Measurements from ENCODE around the gene DLGAP1.

Gene DLGAP1

DNA sequence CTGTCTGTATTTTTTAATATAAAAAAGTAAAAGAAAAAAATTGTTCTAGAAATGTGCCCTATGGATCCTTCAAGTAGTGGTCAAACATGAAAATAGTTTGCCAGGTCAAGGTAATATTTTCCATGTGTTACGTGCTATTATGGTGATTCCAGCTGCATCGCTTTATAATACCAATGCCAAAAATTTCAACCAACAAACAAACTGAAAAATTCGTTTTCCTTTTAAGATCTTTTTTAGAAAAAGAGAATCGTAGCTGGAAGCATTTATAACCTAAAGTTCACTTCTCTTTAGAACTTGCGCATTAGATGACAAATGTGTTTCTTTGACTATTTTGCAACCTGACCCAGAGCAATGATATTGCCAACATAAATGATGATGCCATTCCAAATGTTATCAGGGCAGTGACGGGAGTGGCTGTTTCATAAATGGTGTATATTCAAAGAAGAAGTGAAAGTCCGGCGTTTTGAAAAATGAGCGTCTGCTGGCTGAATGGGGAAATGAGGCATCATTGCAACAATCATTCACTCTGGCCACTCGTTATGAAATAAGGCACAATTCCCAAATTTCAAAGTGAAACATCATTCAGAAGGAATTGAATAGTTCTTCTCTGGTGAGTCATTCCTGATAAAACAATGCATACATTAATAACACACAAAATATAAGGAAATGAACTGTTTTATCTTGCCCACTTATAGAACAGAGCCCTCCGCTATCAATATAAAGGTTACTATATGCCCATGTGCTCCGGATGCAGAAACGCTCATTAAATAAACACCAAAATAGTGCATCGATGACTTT, 707.7 kb downstream of the DLGAP1 start:
- DNase-seq, result peak; percentile 92

DNA sequence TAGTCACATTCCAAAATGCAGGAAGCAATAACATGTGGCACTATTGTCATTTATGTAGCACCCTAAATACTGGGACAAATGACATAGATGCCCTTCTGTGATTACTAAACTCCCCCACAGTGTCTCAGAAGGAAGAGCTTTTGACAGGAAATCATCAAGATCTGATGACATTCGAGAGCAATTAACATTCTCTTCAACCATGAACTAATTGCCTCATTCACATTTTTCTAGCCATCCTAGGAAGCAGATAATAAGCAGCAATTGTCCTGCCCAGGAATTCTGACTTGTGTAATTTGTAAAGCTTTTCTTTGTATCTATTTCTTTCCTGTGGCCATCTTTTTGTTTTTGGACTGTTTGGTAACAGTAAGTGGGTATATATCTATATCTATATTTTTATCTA, 712.6 kb downstream of the DLGAP1 start:
- no peak for DNase-seq

DNA sequence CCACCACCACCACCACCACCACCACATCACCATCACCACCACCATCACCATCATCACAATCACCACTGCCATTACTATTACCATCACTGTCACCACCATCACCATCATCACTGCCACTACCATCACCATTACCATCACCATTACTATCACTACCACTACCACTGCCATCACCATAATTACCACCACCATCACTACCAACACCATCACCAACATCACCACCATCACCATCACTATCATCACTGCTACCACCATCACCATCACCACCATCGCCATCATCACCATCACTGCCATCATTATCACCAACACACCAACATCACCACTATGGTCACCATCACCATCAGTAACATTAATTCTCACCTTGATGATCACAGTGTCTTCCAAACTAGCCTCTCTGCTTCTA, 713.8 kb downstream of the DLGAP1 start:
- DNase-seq, result no peak

GRCh38 chr18:3728704-3729437, 726.2 kb downstream of the DLGAP1 start:
- no peak for DNase-seq

GRCh38 chr18:3727274-3727673, 727.8 kb downstream of the DLGAP1 start:
- DNase-seq, result no peak

- DNase-seq, result no peak
Measured at GRCh38 chr18:3726238-3726951, 728.7 kb downstream of the DLGAP1 start.

DNA sequence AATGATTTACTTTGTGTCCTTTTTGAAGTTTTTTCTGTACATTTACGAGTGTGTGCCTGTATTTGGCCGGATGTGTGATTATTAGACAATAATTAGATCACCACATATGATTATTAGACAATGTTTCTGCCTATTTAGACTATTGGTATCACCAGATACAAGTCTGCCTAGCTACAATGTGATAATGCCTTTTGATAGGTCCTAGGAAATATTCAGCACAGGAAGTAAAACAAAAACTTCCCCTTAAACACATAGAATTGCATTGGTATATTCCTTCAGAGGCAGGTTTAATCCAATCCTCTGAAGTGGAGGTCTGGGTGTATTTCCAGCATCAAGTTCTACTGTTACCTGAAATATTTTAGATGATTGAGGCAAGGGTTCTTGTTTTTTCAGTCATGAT, 730.0 kb downstream of the DLGAP1 start:
- no peak for DNase-seq

GRCh38 chr18:3723554-3723953, 731.6 kb downstream of the DLGAP1 start:
- DNase-seq, result no peak

DNA sequence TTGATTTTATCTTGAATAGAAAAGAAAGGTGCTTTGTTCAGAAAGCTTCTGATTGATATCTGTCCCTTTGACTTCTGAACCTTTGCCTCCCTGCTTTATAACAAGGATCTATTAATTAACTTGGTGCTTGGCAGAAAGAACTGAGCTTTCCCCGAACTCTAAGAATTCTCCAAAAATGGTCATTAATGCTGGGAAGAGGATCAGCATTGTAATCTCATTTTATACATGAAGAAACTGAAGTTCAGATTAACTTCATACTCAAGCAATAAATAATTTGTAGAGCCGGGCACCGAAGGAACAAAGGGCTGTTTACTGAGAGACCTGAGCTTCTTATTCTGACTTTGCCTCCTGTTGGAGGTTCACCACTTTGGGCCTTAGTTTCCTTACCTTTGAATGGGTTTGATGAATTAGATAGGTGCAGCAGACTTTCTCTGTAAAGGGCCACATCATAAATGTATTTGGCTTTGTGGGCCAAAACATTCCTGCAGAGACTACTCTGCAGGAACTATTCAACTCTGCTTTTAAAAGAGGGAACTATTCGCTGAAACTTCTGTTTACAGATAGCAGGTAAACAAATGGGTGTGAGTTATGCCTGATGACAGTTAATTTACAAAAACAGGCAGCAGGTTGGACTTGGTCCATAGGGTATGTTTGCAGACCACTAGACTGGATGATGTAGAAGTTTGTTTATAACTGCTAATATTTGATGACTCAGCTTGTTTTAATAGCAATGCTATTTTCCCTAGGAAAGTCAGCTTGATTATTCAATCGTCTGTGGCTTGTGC, 732.3 kb downstream of the DLGAP1 start:
- DNase-seq, result no peak

DNA sequence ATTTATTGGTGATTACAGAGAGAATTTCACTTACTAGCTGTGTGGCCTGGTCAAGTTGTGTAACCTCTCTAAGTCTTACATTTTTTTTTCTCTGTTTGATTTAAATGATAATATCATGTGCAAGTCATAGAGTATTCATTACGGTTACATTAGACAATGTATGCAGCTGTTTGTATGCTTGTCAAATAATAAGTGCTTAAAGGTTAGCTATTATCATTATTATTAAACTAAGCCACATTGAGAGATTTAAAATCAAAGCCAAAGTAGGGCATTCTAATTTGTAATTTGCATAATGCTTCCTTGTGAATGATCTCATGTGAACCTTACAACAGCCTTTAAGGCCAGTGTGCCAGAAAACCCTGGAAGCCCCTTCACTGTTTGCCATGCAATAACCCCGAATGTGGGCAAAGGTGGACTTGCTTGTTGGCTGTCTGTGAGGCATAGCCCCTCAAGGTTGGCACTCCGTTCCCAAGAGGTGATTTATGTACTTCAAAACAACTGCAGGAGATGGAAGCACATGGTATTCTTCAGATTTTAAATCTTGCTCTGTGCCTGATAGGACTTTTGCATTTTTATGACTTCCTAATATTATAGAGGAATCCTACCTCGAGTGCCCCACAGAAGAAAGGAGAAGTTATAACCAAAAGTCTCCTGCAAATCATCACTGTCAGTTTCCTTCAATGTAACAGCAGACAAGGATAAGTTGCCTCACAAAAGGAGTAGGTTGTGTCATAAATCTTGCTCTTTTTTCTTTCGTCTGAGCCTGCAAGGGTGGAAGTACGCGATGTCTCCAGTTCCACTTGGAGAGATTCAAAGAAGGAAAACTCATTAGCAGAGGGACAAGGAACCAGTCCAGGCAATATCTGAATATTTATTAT, 733.1 kb downstream of the DLGAP1 start:
- no peak for DNase-seq

DNA sequence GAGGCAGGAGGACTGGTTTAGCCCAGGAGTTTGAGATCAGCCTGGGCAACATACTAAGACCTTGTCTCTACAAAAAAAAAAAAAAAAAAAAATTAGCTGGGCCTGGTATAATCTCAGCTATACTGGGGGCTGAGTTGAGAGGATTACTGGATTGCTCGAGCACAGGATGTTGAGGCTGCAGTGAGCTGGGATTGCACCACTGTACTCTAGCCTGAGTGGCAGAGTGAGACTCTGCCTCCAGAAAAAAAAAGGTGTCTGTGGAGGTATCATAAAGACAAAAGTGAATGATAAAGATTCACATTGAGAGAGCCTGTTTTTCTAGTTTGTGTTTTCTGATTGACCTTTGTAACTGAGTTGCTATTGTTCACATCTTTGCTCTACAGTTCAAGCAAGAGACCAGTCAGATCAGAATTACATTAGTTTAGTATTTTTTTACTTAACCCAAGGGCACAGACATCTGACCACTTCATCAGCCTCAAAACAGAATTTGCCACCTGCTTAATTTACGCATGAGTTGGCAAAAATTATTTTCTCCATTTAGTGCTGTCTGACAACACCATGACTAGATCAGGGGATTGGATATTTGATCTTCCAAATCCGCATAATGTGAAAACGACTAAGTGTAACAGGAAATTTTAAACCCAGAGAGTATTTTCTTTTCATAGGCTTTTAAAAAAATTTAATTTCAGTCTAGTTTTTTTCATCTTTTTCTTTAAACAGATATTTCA, 734.1 kb downstream of the DLGAP1 start:
- no peak for DNase-seq

- no peak for DNase-seq
Measured at GRCh38 chr18:3720159-3720558, 734.9 kb downstream of the DLGAP1 start.

DNA sequence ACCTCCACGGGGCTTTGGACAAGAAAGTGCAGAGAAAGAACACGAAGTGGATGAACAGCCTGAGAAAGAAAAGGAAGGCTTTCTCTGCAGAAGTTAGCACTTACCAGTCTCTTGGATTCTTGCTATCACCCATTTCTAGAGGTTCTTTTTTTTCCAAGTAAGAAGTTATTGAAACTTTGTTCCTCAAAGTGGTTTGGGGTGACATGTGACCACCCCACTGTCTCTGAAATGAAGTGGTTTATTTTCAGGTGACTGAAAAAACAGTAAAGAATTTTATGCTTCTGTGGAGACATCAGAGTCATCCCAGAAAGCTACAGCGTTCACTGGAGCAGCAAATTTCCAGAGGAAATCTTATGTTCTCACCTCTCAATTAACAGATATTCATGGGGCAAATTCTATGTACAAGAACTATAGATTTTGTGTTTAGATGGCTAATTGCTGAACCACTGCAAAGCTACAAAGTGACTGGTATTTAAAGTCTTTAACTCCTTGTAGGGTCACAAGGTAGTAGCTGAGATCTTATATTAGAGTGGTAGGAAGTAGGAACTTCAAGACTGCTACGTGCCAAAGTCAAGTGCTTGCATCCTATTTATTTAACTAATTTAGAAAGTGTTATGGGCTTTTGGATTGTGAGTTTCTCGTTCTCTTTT, 737.6 kb downstream of the DLGAP1 start:
- no peak for DNase-seq

- DNase-seq, result no peak
Measured at GRCh38 chr18:3716116-3716660, 738.9 kb downstream of the DLGAP1 start.

GRCh38 chr18:3715231-3716080, 739.7 kb downstream of the DLGAP1 start:
- DNase-seq, result no peak

- DNase-seq, result no peak
Measured at GRCh38 chr18:3713708-3714107, 741.4 kb downstream of the DLGAP1 start.

DNA sequence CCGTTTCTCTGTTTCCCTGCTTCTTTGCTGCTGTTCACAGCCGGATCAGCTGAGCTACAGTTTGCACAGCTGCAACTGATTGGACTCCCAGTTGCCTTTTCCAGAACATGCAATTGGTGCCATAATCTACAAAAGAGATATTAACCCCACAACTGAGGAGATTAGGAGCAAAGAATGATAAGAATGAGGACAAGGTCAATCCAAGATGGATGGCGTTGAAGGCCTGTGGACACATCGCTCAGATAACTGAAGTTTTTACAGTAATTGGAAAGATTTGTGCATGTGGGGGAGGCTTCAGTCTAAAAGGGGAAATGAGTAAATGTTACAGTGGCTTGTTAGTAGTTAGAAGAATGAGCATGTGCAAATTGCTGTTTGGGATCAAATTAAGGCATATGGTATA, 741.9 kb downstream of the DLGAP1 start:
- peak; percentile 64 for DNase-seq

DNA sequence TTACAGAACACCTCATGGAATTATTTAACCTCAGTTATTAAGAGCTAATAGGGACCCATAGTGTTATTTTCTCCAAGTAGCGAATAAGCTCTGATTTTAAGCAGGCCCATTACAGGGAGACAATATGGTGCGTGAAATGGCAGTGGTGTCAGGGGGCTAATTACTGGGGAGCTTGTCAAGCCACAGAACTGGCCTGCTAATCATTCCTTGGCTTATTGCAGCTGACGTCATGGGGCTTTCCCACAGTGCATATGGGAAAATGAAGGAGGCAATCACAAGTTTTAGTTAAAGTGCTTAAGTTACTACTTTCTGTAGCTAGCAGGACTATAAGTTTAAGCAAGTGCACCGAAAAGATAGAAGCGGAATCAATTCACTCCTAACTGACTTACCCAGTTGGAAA, 742.6 kb downstream of the DLGAP1 start:
- DNase-seq, result no peak

- peak; percentile 57 for DNase-seq
Measured at GRCh38 chr18:3710712-3711301, 744.3 kb downstream of the DLGAP1 start.

Measured in NCI-H226 (cell line).